RWPE1 (cell line): ENCODE measurements around the gene PPP2R1B.

Source experiments
- CTCF ChIA-PET: fragments of 350-600 bp; sonication (Branson Sonifier 250); formaldehyde crosslinking; extraction: SDS; loops from one replicate; lab custom pipeline; 2021; lab: Yijun Ruan, JAX
- POLR2A ChIA-PET: fragments of 400-600 bp; formaldehyde crosslinking; extraction: SDS; loops from one replicate; lab custom pipeline; 2020; ENCODE audit warnings: antibody characterized with exemption; ENCODE audit not compliant: low non-redundant PET; lab: Yijun Ruan, JAX
- DNase-seq: peaks from one replicate; pipeline ENCODE4 v3.0.0; 2012; ENCODE audit warnings: low spot score
- H3K27ac ChIP-seq: fragments of 450-650 bp; 2 replicates; pipeline ENCODE4 v1.5.1; 2017
- CTCF ChIP-seq: fragments of 450-650 bp; conservative IDR thresholded peaks from 2 replicates; pipeline ENCODE4 v1.5.1; 2017; ENCODE audit warnings: low read depth, mild to moderate bottlenecking

The PPP2R1B gene

GRCh38 chr11:111759778-111760407 lies 6.3 kb downstream of the PPP2R1B start:
- DNase-seq, result no peak
- no peak overlapping the region for H3K27ac ChIP-seq
- ChIA-PET POLR2A (interaction anchor here (0.6 kb wide), 1 partner anchor 205 kb away, joined by 3 read pairs; no protein-coding TSS in a partner anchor), CTCF (interaction anchor here (0.7 to 0.9 kb wide), 2 partner anchors 34 to 80 kb away, joined by 3 read pairs; no protein-coding TSS in a partner anchor)
- TF ChIP-seq CTCF, result no peak

GRCh38 chr11:111759376-111759775 lies 6.8 kb downstream of the PPP2R1B start:
- no peak for TF ChIP-seq CTCF
- POLR2A ChIA-PET, result no interaction called here
- no peak for DNase-seq
- no peak overlapping the region for H3K27ac ChIP-seq
- CTCF ChIA-PET, result interaction anchor here (0.9 kb wide), 1 partner anchor 35 kb away, joined by 3 read pairs; no protein-coding TSS in a partner anchor

- TF ChIP-seq CTCF, result no peak
- CTCF ChIA-PET, result no interaction called here
- H3K27ac ChIP-seq, result no peak overlapping the region
- POLR2A ChIA-PET, result interaction anchor here (1.2 kb wide), 1 partner anchor 10 kb away, joined by 3 read pairs; the partner anchor contains the start of gene PPP2R1B
- no peak for DNase-seq
Observed at GRCh38 chr11:111756097-111756496, 10.1 kb downstream of the PPP2R1B start.

GRCh38 chr11:111749646-111750045 lies 16.5 kb downstream of the PPP2R1B start:
- no peak overlapping the region for H3K27ac ChIP-seq
- no peak for TF ChIP-seq CTCF
- ChIA-PET CTCF (no interaction called here), POLR2A (no interaction called here)
- no peak for DNase-seq

- no peak overlapping the region for H3K27ac ChIP-seq
- CTCF ChIA-PET, result no interaction called here
- TF ChIP-seq CTCF, result no peak
- DNase-seq, result no peak
- POLR2A ChIA-PET, result no interaction called here
Observed at GRCh38 chr11:111748035-111748804, 18.0 kb downstream of the PPP2R1B start.

GRCh38 chr11:111745719-111746504 lies 20.3 kb downstream of the PPP2R1B start:
- POLR2A ChIA-PET, result no interaction called here
- CTCF ChIA-PET, result interaction anchor here (0.7 kb wide), 1 partner anchor 21 kb away, joined by 3 read pairs; no protein-coding TSS in a partner anchor
- no peak overlapping the region for H3K27ac ChIP-seq
- DNase-seq, result no peak
- no peak for TF ChIP-seq CTCF
